Endothelial cell of umbilical vein (primary cell): ENCODE results near the gene JARID2. TPM values are rescaled to one million over a fixed set of nuclear protein-coding genes. Genes with fewer than 3 reads are reported as not detected.

ENCODE experiments used
- BruUV-seq: library from RNA; stranded (reverse); fragments of 400-500 nt; replicated peaks from 2 replicates; lab custom pipeline; 2021; lab: Mats Ljungman, UMichigan
- CTCF ChIA-PET: fragments of 300-600, 350-600 bp; sonication (Branson Sonifier 250); formaldehyde crosslinking; loops from one replicate; lab custom pipeline; 2021; ENCODE audit warnings: antibody characterized with exemption, inconsistent platforms; lab: Charles Lee
- POLR2A ChIA-PET: fragments of 300-600, 350-600 bp; sonication (Branson Sonifier 250); formaldehyde crosslinking; loops from one replicate; lab custom pipeline; 2021; ENCODE audit warnings: antibody characterized with exemption, inconsistent platforms; lab: Charles Lee
- DNase-seq: peaks from one replicate; pipeline ENCODE4 v3.0.0-alpha.2; 2011; ENCODE audit warnings: low read depth, low spot score
- FAIRE-seq: peaks from 2 replicates; lab custom pipeline; 2011; peaks lifted over from hg19 to GRCh38; lab: Jason Lieb, UNC
- H2AFZ ChIP-seq: 2 replicates; pipeline ENCODE4 v1.6.0; 2012; ENCODE audit warnings: low read depth, low read length, control low read depth, inconsistent platforms
- H3K27ac ChIP-seq: 2 replicates; pipeline ENCODE4 v1.5.1; 2011; ENCODE audit warnings: low read depth, mild to moderate bottlenecking, control low read depth, low read length, moderate library complexity; ENCODE audit not compliant: insufficient read depth
- H3K27me3 ChIP-seq, 2 experiments: 2 replicates each; pipeline versions ENCODE4 v1.6.0 to v1.6.1; 2011; ENCODE audit warnings: low read length in 2 of 2, mixed read lengths in 1 of 2; ENCODE audit not compliant: control insufficient read depth in 2 of 2, insufficient read depth in 2 of 2
- H3K36me3 ChIP-seq, 2 experiments: 2 replicates in 1 of 2; 3 replicates in 1 of 2; pipeline ENCODE4 v1.5.1; 2011; ENCODE audit warnings: low read length in 2 of 2, mild to moderate bottlenecking in 1 of 2, moderate library complexity in 1 of 2; ENCODE audit not compliant: control insufficient read depth in 2 of 2, insufficient read depth in 2 of 2; ENCODE audit errors: extremely low read depth in 1 of 2
- H3K4me1 ChIP-seq: 3 replicates; pipeline ENCODE4 v1.5.1; 2011; ENCODE audit warnings: mild to moderate bottlenecking, low read length; ENCODE audit not compliant: control insufficient read depth, insufficient read depth; ENCODE audit errors: extremely low read depth
- H3K4me2 ChIP-seq: 2 replicates; pipeline ENCODE4 v1.6.1; 2011; ENCODE audit warnings: low read length, control low read depth, mixed read lengths; ENCODE audit not compliant: insufficient read depth
- H3K4me3 ChIP-seq, 3 experiments: fragments of 200-600 bp in 1 of 3; sonication (generic), shearing (Covaris generic) in 1 of 3; replicated peaks in 1 of 3; 2 replicates each; pipeline ENCODE4 v1.5.1; 2011 to 2016; ENCODE audit warnings: control low read depth in 3 of 3, low read length in 3 of 3, mild to moderate bottlenecking in 2 of 3, inconsistent platforms in 1 of 3, low read depth in 1 of 3, moderate library complexity in 1 of 3; ENCODE audit not compliant: insufficient read depth in 1 of 3
- H3K79me2 ChIP-seq: 2 replicates; pipeline ENCODE4 v1.6.0; 2012; ENCODE audit warnings: low read length, inconsistent platforms; ENCODE audit not compliant: control insufficient read depth, insufficient read depth
- H3K9ac ChIP-seq: replicated peaks from 2 replicates; pipeline ENCODE3; 2011; ENCODE audit warnings: low read length, control low read depth; ENCODE audit not compliant: insufficient read depth; ENCODE audit errors: extremely low read depth
- H3K9me1 ChIP-seq: replicated peaks from 3 replicates; pipeline ENCODE4 v1.6.0; 2011; ENCODE audit warnings: mild to moderate bottlenecking, low read length; ENCODE audit not compliant: control insufficient read depth, insufficient read depth; ENCODE audit errors: extremely low read depth
- H3K9me3 ChIP-seq: replicated peaks from 2 replicates; pipeline ENCODE4 v1.5.1; 2012; ENCODE audit warnings: low read length, inconsistent platforms; ENCODE audit not compliant: control insufficient read depth, insufficient read depth
- H4K20me1 ChIP-seq: replicated peaks from 2 replicates; pipeline ENCODE3; 2011; ENCODE audit warnings: mild to moderate bottlenecking, low read length; ENCODE audit not compliant: control insufficient read depth, insufficient read depth; ENCODE audit errors: extremely low read depth
- EZH2 ChIP-seq: IDR thresholded peaks from 2 replicates; pipeline ENCODE4 v1.6.1; 2012; ENCODE audit warnings: borderline replicate concordance, low read depth, mild to moderate bottlenecking, moderate library complexity, low read length, inconsistent platforms; ENCODE audit not compliant: severe bottlenecking
- FOS ChIP-seq: IDR thresholded peaks from 2 replicates; pipeline ENCODE4 v1.6.1; 2011; ENCODE audit warnings: mild to moderate bottlenecking, low read length, moderate library complexity, borderline replicate concordance; ENCODE audit not compliant: insufficient read depth
- JUN ChIP-seq: IDR thresholded peaks from 2 replicates; pipeline ENCODE4 v1.6.1; 2011; ENCODE audit warnings: borderline replicate concordance, low read depth; ENCODE audit not compliant: insufficient read length, insufficient read depth
- dilution Hi-C: fragments of 300-500 bp; cut with MboI; formaldehyde crosslinking; loops from one replicate; pipeline ENCODE4 v1.15.0; 2019; ENCODE audit warnings: low sequenced_read_pairs; ENCODE audit not compliant: extremely low pct_ligation_motif_present
- intact Hi-C: fragments of 100-400 bp; cut with micrococcal nuclease; formaldehyde crosslinking; loops from one replicate; pipeline ENCODE4 v1.10.0; 2022
- polyA plus RNA-seq, 4 experiments: library from polyadenylated mRNA; depleted of rRNA in 3 of 4; stranded (reverse) in 3 of 4; unstranded in 1 of 4; fragments of >200 nt; gene quantifications; 2 replicates each; pipeline versions ENCODE4 v1.2.1 to v1.2.3, GENCODE V29; 2011 to 2012; ENCODE audit warnings: missing spikeins in 1 of 4
- total RNA-seq: library from RNA; stranded (reverse); gene quantifications from 2 replicates; pipeline ENCODE4 v1.2.3, GENCODE V29; 2021
- TF ChIP-seq, protein P1 (sequence below), 2 donors: IDR thresholded peaks; 1 replicate in 1 of 2; 2 replicates in 1 of 2; pipeline ENCODE4 v1.5.1; 2011; ENCODE audit warnings: low read length in 2 of 2, mild to moderate bottlenecking in 2 of 2, moderate library complexity in 2 of 2, control low read depth in 1 of 2, inconsistent platforms in 1 of 2, low read depth in 1 of 2; ENCODE audit not compliant: insufficient read depth in 1 of 2; ENCODE audit errors: extremely low read depth in 1 of 2

Gene JARID2
- total and polyA plus RNA-seq, 2 donors (not counting 3 experiments of a cell fraction or from before 2014, with no cell fraction given): 2.9 to 10.6 TPM

DNA sequence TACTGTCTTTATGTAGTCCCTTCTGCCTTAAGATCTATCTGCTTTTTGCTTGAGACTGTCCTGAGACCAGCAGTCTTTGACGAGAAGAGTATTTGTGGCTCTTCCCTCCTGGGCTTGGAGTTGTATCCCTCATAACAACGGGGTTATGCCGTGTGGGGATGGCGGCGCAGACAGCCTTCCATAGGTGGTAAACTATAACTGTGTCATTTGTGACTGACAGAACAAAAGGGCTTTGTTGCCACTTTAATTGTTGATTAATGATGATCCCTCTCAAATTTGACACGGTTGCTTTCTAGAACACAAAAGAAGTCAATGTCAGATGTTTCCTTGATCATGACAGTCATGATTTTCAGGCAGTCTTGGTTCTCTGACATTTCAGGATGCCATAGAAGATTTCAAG lies 196.6 kb downstream of the JARID2 start:
- Histone ChIP-seq H3K27ac (no peak overlapping the region), H3K36me3 (no peaks in the 10 kb centered on the region), H4K20me1 (peaks cover 4% of the 10 kb centered on the region), H3K4me3 (no peak overlapping the region), H3K79me2 (no peaks in the 10 kb centered on the region), H3K9me3 (no peaks in the 10 kb centered on the region), H3K9me1 (no peaks in the 10 kb centered on the region), H3K4me2 (no peak overlapping the region), H2AFZ (no peak overlapping the region), H3K27me3 (no peaks in the 10 kb centered on the region), H3K9ac (no peak overlapping the region), H3K4me1 (peaks cover 4% of the 10 kb centered on the region)
- dilution Hi-C loops: no loop called here
- FAIRE-seq (peak; percentile 38), DNase-seq (no peak)
- TF ChIP-seq, protein P1, sequence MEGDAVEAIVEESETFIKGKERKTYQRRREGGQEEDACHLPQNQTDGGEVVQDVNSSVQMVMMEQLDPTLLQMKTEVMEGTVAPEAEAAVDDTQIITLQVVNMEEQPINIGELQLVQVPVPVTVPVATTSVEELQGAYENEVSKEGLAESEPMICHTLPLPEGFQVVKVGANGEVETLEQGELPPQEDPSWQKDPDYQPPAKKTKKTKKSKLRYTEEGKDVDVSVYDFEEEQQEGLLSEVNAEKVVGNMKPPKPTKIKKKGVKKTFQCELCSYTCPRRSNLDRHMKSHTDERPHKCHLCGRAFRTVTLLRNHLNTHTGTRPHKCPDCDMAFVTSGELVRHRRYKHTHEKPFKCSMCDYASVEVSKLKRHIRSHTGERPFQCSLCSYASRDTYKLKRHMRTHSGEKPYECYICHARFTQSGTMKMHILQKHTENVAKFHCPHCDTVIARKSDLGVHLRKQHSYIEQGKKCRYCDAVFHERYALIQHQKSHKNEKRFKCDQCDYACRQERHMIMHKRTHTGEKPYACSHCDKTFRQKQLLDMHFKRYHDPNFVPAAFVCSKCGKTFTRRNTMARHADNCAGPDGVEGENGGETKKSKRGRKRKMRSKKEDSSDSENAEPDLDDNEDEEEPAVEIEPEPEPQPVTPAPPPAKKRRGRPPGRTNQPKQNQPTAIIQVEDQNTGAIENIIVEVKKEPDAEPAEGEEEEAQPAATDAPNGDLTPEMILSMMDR (IDR thresholded peaks at IDR 0.05; ENCODE audit: extremely low read depth in 1 of 2, insufficient read depth in 1 of 2, low read depth in 1 of 2, low read length in 2 of 2): no peak
- TF ChIP-seq EZH2: no peak
- CTCF ChIA-PET: interaction anchor here (1.6 kb wide), 1 partner anchor 52 kb away, joined by 5 read pairs; no protein-coding TSS in a partner anchor
- POLR2A ChIA-PET: no interaction called here
- intact Hi-C loops: loop anchor here (2.0 to 10.0 kb wide), 2 partner anchors 180 to 568 kb away; no protein-coding TSS in a partner anchor
- BruUV-seq: no TSS peak

DNA sequence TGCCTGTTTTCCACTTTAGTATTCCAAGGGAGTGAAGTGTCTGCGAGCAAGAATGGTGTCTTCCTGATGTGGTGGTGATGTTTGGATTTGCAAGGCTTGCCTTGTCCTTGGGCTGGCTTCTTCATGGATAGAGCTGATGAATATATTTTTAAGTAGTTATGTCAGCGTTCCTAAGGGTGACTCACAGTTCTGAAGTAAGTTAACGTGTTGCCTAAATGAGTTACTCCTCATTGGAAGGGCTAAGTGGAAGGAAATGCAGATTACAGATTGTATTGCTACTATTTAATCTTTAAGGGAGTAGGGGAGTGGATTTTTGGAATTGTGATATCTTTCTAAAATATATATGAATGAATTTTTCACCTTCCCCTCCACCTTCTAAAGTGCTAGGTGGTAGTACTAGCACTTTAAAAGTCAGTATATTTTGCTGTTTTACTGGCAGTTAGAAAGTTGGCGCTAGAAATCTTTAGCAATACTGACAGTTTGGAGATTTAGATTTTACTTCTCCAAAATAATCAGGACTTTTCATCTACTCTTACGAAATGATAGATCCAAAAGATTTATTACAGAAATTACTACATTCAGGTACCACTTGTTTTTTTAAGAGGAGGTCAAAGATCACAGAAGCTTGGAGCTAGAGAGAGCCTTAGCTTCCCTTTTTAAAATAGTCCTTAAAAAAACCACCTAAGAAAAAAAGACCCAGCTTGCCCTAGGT lies 197.4 kb downstream of the JARID2 start:
- Histone ChIP-seq H3K27ac (no peak overlapping the region), H2AFZ (no peak overlapping the region), H3K36me3 (no peaks in the 10 kb centered on the region), H3K4me3 (no peak overlapping the region), H3K4me2 (no peak overlapping the region), H3K4me1 (peaks cover 4% of the 10 kb centered on the region), H3K79me2 (no peaks in the 10 kb centered on the region), H3K9me1 (no peaks in the 10 kb centered on the region), H4K20me1 (peaks cover 4% of the 10 kb centered on the region), H3K9ac (no peak overlapping the region), H3K27me3 (no peaks in the 10 kb centered on the region), H3K9me3 (no peaks in the 10 kb centered on the region)
- dilution Hi-C loops: no loop called here
- POLR2A ChIA-PET: no interaction called here
- DNase-seq (peak; percentile 35), FAIRE-seq (peak; percentile 12)
- CTCF ChIA-PET: interaction anchor here (1.8 kb wide), 1 partner anchor 10 kb away, joined by 4 read pairs; no protein-coding TSS in a partner anchor
- intact Hi-C loops: loop anchor here (2.0 to 10.0 kb wide), 2 partner anchors 180 to 568 kb away; no protein-coding TSS in a partner anchor
- no TSS peak for BruUV-seq
- TF ChIP-seq JUN (peak; percentile 33), FOS (peak; percentile 55), EZH2 (no peak)
